Loucy (cell line): Measurements from ENCODE around the gene DPYSL4.

Experiments
- H2AFZ ChIP-seq: fragments of 200-600 bp; sonication (generic); 2 replicates; pipeline ENCODE4 v1.6.0; 2016; ENCODE audit warnings: antibody characterized with exemption, mild to moderate bottlenecking, low read length, moderate library complexity
- H3F3A ChIP-seq: fragments of 200-600 bp; 2 replicates; pipeline ENCODE4 v1.6.0; 2016; ENCODE audit warnings: antibody characterized with exemption, low read depth, mild to moderate bottlenecking
- H3K27me3 ChIP-seq: fragments of 200-600 bp; sonication (generic); 2 replicates; pipeline ENCODE4 v1.6.1; 2014; ENCODE audit warnings: low read length, mild to moderate bottlenecking; ENCODE audit not compliant: insufficient read depth, poor library complexity, severe bottlenecking
- H3K36me3 ChIP-seq: fragments of 200-600 bp; sonication (generic); 2 replicates; pipeline ENCODE4 v1.6.1; 2016; ENCODE audit warnings: low read length; ENCODE audit not compliant: insufficient read depth
- H3K4me1 ChIP-seq: fragments of 200-600 bp; sonication (generic); 2 replicates; pipeline ENCODE4 v1.5.1; 2014; ENCODE audit warnings: low read length, mild to moderate bottlenecking; ENCODE audit not compliant: insufficient read depth, poor library complexity, severe bottlenecking
- H3K4me2 ChIP-seq: fragments of 200-600 bp; sonication (generic); 2 replicates; pipeline ENCODE4 v1.6.0; 2014; ENCODE audit warnings: antibody characterized with exemption, low read length, low read depth, mild to moderate bottlenecking; ENCODE audit not compliant: poor library complexity, severe bottlenecking
- H3K4me3 ChIP-seq: fragments of 200-600 bp; sonication (generic); 2 replicates; pipeline ENCODE4 v1.5.1; 2014; ENCODE audit warnings: low read length, mild to moderate bottlenecking, mixed read lengths; ENCODE audit not compliant: poor library complexity, severe bottlenecking
- H3K79me2 ChIP-seq: fragments of 200-600 bp; sonication (generic); 2 replicates; pipeline ENCODE4 v1.6.1; 2014; ENCODE audit warnings: low read length; ENCODE audit not compliant: insufficient read depth
- H3K9ac ChIP-seq: fragments of 200-600 bp; sonication (generic); 2 replicates; pipeline ENCODE4 v1.6.0; 2014; ENCODE audit warnings: mild to moderate bottlenecking, low read depth, low read length, moderate library complexity; ENCODE audit not compliant: poor library complexity, severe bottlenecking
- H3K9me2 ChIP-seq: fragments of 200-600 bp; sonication (generic); replicated peaks from 2 replicates; pipeline ENCODE4 v1.6.1; 2016; ENCODE audit warnings: low read depth, low read length, mixed read lengths
- H3K9me3 ChIP-seq: fragments of 200-600 bp; sonication (generic); 2 replicates; pipeline ENCODE4 v1.6.1; 2014; ENCODE audit warnings: mild to moderate bottlenecking, antibody characterized with exemption, low read length, low read depth; ENCODE audit not compliant: insufficient read depth
- H4K20me1 ChIP-seq: fragments of 200-600 bp; sonication (generic); 2 replicates; pipeline ENCODE4 v1.6.0; 2014; ENCODE audit warnings: antibody characterized with exemption, low read length, mild to moderate bottlenecking; ENCODE audit not compliant: insufficient read depth, poor library complexity, severe bottlenecking
- CTCF ChIP-seq: fragments of 200-600 bp; sonication (generic); conservative IDR thresholded peaks from 2 replicates; pipeline ENCODE4 v1.5.1; 2014; ENCODE audit warnings: mild to moderate bottlenecking, antibody characterized with exemption, low read length
- EZH2phosphoT487 ChIP-seq: fragments of 200-600 bp; IDR thresholded peaks from 2 replicates; pipeline ENCODE4 v1.6.1; 2018; ENCODE audit warnings: antibody characterized with exemption, mild to moderate bottlenecking, moderate library complexity, borderline replicate concordance

The DPYSL4 gene

GRCh38 chr10:132199268-132199853 lies 12.6 kb downstream of the DPYSL4 start:
- no peaks in the 10 kb centered on the region for H3K36me3 ChIP-seq
- H4K20me1 ChIP-seq = no peaks in the 10 kb centered on the region
- no peaks in the 10 kb centered on the region for H3F3A ChIP-seq
- no peaks in the 10 kb centered on the region for H3K27me3 ChIP-seq
- TF ChIP-seq CTCF (no peak), EZH2phosphoT487 (no peak)
- H3K9ac ChIP-seq = no peak overlapping the region
- H3K9me3 ChIP-seq = no peaks in the 10 kb centered on the region; the same call in 1 of the 2 replicates
- no peaks in the 10 kb centered on the region for H3K4me1 ChIP-seq
- no peak overlapping the region for H3K4me3 ChIP-seq
- no peak overlapping the region for H3K4me2 ChIP-seq
- H3K79me2 ChIP-seq = no peaks in the 10 kb centered on the region
- H2AFZ ChIP-seq = no peak overlapping the region
- H3K9me2 ChIP-seq = no peaks in the 10 kb centered on the region

GRCh38 chr10:132199854-132200311 lies 13.1 kb downstream of the DPYSL4 start:
- Histone ChIP-seq H3K36me3 (no peaks in the 10 kb centered on the region), H3K4me1 (no peaks in the 10 kb centered on the region), H3K9ac (no peak overlapping the region), H3K27me3 (no peaks in the 10 kb centered on the region), H3K9me2 (no peaks in the 10 kb centered on the region), H3F3A (no peaks in the 10 kb centered on the region), H3K9me3 (no peaks in the 10 kb centered on the region; the same call in 1 of the 2 replicates), H3K4me2 (no peak overlapping the region), H3K79me2 (no peaks in the 10 kb centered on the region), H3K4me3 (no peak overlapping the region), H4K20me1 (no peaks in the 10 kb centered on the region), H2AFZ (no peak overlapping the region)
- TF ChIP-seq CTCF (no peak), EZH2phosphoT487 (no peak)

- no peak overlapping the region for H3K4me2 ChIP-seq
- H3K36me3 ChIP-seq = no peaks in the 10 kb centered on the region
- no peaks in the 10 kb centered on the region for H4K20me1 ChIP-seq
- H3K9me2 ChIP-seq = no peaks in the 10 kb centered on the region
- no peaks in the 10 kb centered on the region for H3K27me3 ChIP-seq
- H3K4me1 ChIP-seq = no peaks in the 10 kb centered on the region
- no peaks in the 10 kb centered on the region; the same call in 1 of the 2 replicates for H3K9me3 ChIP-seq
- H3F3A ChIP-seq = no peaks in the 10 kb centered on the region
- no peak overlapping the region for H3K9ac ChIP-seq
- H2AFZ ChIP-seq = no peak overlapping the region
- no peak for TF ChIP-seq CTCF
- no peak for TF ChIP-seq EZH2phosphoT487
- no peaks in the 10 kb centered on the region for H3K79me2 ChIP-seq
- H3K4me3 ChIP-seq = no peak overlapping the region
Observed at GRCh38 chr10:132200344-132201110, 13.8 kb downstream of the DPYSL4 start.
